ENCODE data around the gene NKAIN2. TPM values are rescaled to one million over a fixed set of nuclear protein-coding genes. Genes with fewer than 3 reads are reported as not detected.
"Not testable (repeated sequence)": the region's sequence is repeated elsewhere in the genome, so short reads cannot be mapped to it uniquely, and the experiment has no call there.

NKAIN2 gene
- total RNA-seq, 3 donors from 2014 or later: 0.48 to 1.8 TPM; not detected in 1

- Histone ChIP-seq H3K4me1 (no peaks in the 10 kb centered on the region), H3K9me3 (no peaks in the 10 kb centered on the region), H3K27me3 (no peaks in the 10 kb centered on the region), H3K27ac (no peak overlapping the region), H3K36me3 (no peaks in the 10 kb centered on the region), H3K4me3 (no peak overlapping the region)
- no peak for TF ChIP-seq CTCF (IDR thresholded peaks at IDR 0.05)
- TF ChIP-seq POLR2AphosphoS5 (IDR thresholded peaks at IDR 0.05): no peak
- TF ChIP-seq POLR2A (IDR thresholded peaks at IDR 0.05): no peak
- DNase-seq (ENCODE audit: low spot score in 2 of 2): no peak
- intact Hi-C loops (cut with DNase I; ENCODE audit: low total_unique reads): loop anchor here (10.0 kb wide), 1 partner anchor 375 kb away; no protein-coding TSS in a partner anchor
These were observed 536.1 kb downstream of the NKAIN2 start for GRCh38 chr6:124339610-124340334.

- H3K27ac ChIP-seq; intact Hi-C loops (cut with DNase I; ENCODE audit: low total_unique reads); H3K27me3 ChIP-seq; H3K4me1 ChIP-seq; DNase-seq (ENCODE audit: low spot score in 2 of 2); H3K4me3 ChIP-seq; H3K36me3 ChIP-seq; H3K9me3 ChIP-seq: not testable (repeated sequence)
These were observed 544.7 kb downstream of the NKAIN2 start for GRCh38 chr6:124348339-124348738.

- TF ChIP-seq CTCF (IDR thresholded peaks at IDR 0.05) (no peak), POLR2A (IDR thresholded peaks at IDR 0.05) (no peak), POLR2AphosphoS5 (IDR thresholded peaks at IDR 0.05) (no peak)
- Histone ChIP-seq H3K36me3 (no peaks in the 10 kb centered on the region), H3K27me3 (no peaks in the 10 kb centered on the region), H3K27ac (no peak overlapping the region), H3K4me3 (no peak overlapping the region), H3K4me1 (no peaks in the 10 kb centered on the region), H3K9me3 (no peaks in the 10 kb centered on the region)
- no peak for DNase-seq (ENCODE audit: low spot score in 2 of 2)
- intact Hi-C loops (cut with DNase I; ENCODE audit: low total_unique reads): no loop called here
These were observed 551.5 kb downstream of the NKAIN2 start for GRCh38 chr6:124355146-124355545.

- TF ChIP-seq POLR2A (IDR thresholded peaks at IDR 0.05) (no peak), POLR2AphosphoS5 (IDR thresholded peaks at IDR 0.05) (no peak), CTCF (IDR thresholded peaks at IDR 0.05) (no peak)
- intact Hi-C loops (cut with DNase I; ENCODE audit: low total_unique reads): no loop called here
- Histone ChIP-seq H3K27ac (no peak overlapping the region), H3K4me1 (no peaks in the 10 kb centered on the region), H3K36me3 (no peaks in the 10 kb centered on the region), H3K4me3 (no peak overlapping the region), H3K9me3 (no peaks in the 10 kb centered on the region), H3K27me3 (no peaks in the 10 kb centered on the region)
- DNase-seq (ENCODE audit: low spot score in 2 of 2): no peak
These were observed 552.7 kb downstream of the NKAIN2 start for GRCh38 chr6:124356276-124356810.

GRCh38 chr6:124356811-124357210 is 553.1 kb downstream of the NKAIN2 start:
- intact Hi-C loops (cut with DNase I; ENCODE audit: low total_unique reads): no loop called here
- Histone ChIP-seq H3K27ac (no peak overlapping the region), H3K4me3 (no peak overlapping the region), H3K36me3 (no peaks in the 10 kb centered on the region), H3K4me1 (no peaks in the 10 kb centered on the region), H3K9me3 (no peaks in the 10 kb centered on the region), H3K27me3 (no peaks in the 10 kb centered on the region)
- TF ChIP-seq POLR2AphosphoS5 (IDR thresholded peaks at IDR 0.05): no peak
- TF ChIP-seq CTCF (IDR thresholded peaks at IDR 0.05): no peak
- TF ChIP-seq POLR2A (IDR thresholded peaks at IDR 0.05): no peak
- no peak for DNase-seq (ENCODE audit: low spot score in 2 of 2)

Measured in breast epithelium (tissue), 4 donors.